Stomach (tissue), 9 donors: Measurements from ENCODE around the gene HPN. TPM values are rescaled to one million over a fixed set of nuclear protein-coding genes. Genes with fewer than 3 reads are reported as not detected.

ENCODE experiments used
- DNase-seq, 2 donors: peaks; one replicate each; pipeline versions ENCODE4 v3.0.0 to v3.0.0-alpha.2; 2013 to 2019
- H3K27ac ChIP-seq, 5 donors: fragments of 200-600 bp in 4 of 5; sonication (generic) in 4 of 5; one replicate each; pipeline ENCODE4 v1.5.1; 2013 to 2019; ENCODE audit warnings: mild to moderate bottlenecking in 1 of 5, moderate library complexity in 1 of 5
- H3K27me3 ChIP-seq, 3 donors: fragments of 200-600 bp; sonication (generic); one replicate each; pipeline ENCODE4 v1.5.1; 2017 to 2019; ENCODE audit warnings: mixed run types in 1 of 3
- H3K36me3 ChIP-seq, 4 donors: fragments of 200-600 bp; sonication (generic); 1 replicate in 3 of 4; 2 replicates in 1 of 4; pipeline ENCODE4 v1.5.1; 2016 to 2019
- H3K4me1 ChIP-seq, 4 donors: fragments of 200-600 bp; sonication (generic); one replicate each; pipeline ENCODE4 v1.5.1; 2016 to 2019
- H3K4me3 ChIP-seq, 4 donors: fragments of 200-600 bp; sonication (generic) in 3 of 4; one replicate each; pipeline ENCODE4 v1.5.1; 2016 to 2019; ENCODE audit warnings: mild to moderate bottlenecking in 1 of 4
- H3K9me3 ChIP-seq, 4 donors: fragments of 200-600 bp; sonication (generic); one replicate each; pipeline ENCODE4 v1.5.1; 2016 to 2019
- EP300 ChIP-seq: sonication (generic); formaldehyde crosslinking; IDR thresholded peaks from one replicate; pipeline ENCODE4 v1.6.1; 2017; ENCODE audit warnings: antibody characterized with exemption
- POLR2A ChIP-seq, 4 donors: fragments of 450-650 bp; IDR thresholded peaks; one replicate each; pipeline ENCODE4 v1.6.1; 2016; ENCODE audit warnings: antibody characterized with exemption in 4 of 4, control low read depth in 2 of 4, mild to moderate bottlenecking in 1 of 4, moderate library complexity in 1 of 4
- POLR2AphosphoS5 ChIP-seq, 3 donors: sonication (generic); formaldehyde crosslinking; IDR thresholded peaks; one replicate each; pipeline ENCODE4 v1.6.1; 2016; ENCODE audit warnings: antibody characterized with exemption in 3 of 3
- WGBS, 5 donors: extraction: QIAGEN DNeasy Blood & Tissue Kit in 3 of 5; methylation state at CpG; one replicate each; pipeline versions ENCODE4 v1.1.5 to v1.1.7; 2013 to 2018; 5-methylcytosine and 5-hydroxymethylcytosine counted together
- intact Hi-C: fragments of 100-400 bp; cut with DNase I; formaldehyde crosslinking; loops from one replicate; pipeline ENCODE4 v1.15.1; 2023; ENCODE audit warnings: low total_unique reads
- polyA plus RNA-seq, 3 donors: library from polyadenylated mRNA; stranded (reverse); fragments of 200-250 nt; gene quantifications; one replicate each; pipeline ENCODE4 v1.2.3, GENCODE V29; 2013
- total RNA-seq, 5 donors: library from RNA; depleted of rRNA; stranded (reverse); fragments of >200 nt; gene quantifications; one replicate each; pipeline versions ENCODE4 v1.1.0 to v1.2.3, GENCODE V29; 2014 to 2016
- TF ChIP-seq, protein P1 (sequence below), 7 experiments: fragments of 450-650 bp in 4 of 7; fragments of 200-600 bp in 3 of 7; sonication (generic) in 3 of 7; IDR thresholded peaks; one replicate each; pipeline ENCODE4 v1.5.1; 2016 to 2019; ENCODE audit warnings: antibody characterized with exemption in 7 of 7, control low read depth in 2 of 7, mild to moderate bottlenecking in 1 of 7
- donor health status: healthy with polysubstance abuse.
- donor health status: Bipolar disorder and iron deficiency.
- donor health status: healthy.

HPN gene
- total and polyA plus RNA-seq, 8 donors: 14.7 to 45.2 (median 28.6) TPM; not detected in 1

DNA sequence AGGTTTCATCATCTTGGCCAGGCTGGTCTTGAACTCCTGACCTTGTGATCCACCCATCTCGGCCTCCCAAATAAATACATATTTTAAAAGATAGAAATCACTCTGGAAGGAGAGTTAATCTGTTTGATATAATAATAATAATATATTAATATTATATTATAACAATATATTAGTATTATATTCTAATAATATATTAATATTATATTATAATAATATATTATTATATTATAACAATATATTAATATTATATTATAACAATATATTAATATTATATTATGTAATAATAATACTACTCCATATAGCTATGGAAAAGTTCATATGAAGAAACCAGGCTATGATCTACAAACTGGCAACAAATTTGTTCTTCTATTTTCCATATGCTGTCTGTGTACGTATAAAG, 16.8 kb downstream of the HPN start:
- no peak overlapping the region for H3K27ac ChIP-seq
- peaks cover 0 to 25% (median 0%) of the 10 kb centered on the region in 3 donors for H3K27me3 ChIP-seq
- WGBS, 5 donors: 73 to 85% (median 83%) methylated on average over 2 of the region's 2 CpGs
- no peaks in the 10 kb centered on the region for H3K9me3 ChIP-seq
- DNase-seq: no peak
- TF ChIP-seq POLR2A (IDR thresholded peaks at IDR 0.05): no peak
- no peak for TF ChIP-seq POLR2AphosphoS5 (IDR thresholded peaks at IDR 0.05)
- no peak for TF ChIP-seq EP300
- TF ChIP-seq, protein P1, sequence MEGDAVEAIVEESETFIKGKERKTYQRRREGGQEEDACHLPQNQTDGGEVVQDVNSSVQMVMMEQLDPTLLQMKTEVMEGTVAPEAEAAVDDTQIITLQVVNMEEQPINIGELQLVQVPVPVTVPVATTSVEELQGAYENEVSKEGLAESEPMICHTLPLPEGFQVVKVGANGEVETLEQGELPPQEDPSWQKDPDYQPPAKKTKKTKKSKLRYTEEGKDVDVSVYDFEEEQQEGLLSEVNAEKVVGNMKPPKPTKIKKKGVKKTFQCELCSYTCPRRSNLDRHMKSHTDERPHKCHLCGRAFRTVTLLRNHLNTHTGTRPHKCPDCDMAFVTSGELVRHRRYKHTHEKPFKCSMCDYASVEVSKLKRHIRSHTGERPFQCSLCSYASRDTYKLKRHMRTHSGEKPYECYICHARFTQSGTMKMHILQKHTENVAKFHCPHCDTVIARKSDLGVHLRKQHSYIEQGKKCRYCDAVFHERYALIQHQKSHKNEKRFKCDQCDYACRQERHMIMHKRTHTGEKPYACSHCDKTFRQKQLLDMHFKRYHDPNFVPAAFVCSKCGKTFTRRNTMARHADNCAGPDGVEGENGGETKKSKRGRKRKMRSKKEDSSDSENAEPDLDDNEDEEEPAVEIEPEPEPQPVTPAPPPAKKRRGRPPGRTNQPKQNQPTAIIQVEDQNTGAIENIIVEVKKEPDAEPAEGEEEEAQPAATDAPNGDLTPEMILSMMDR (IDR thresholded peaks at IDR 0.05): no peak
- H3K4me1 ChIP-seq: no peaks in the 10 kb centered on the region
- H3K36me3 ChIP-seq: no peaks in the 10 kb centered on the region
- no peak overlapping the region for H3K4me3 ChIP-seq
- intact Hi-C loops: no loop called here

DNA sequence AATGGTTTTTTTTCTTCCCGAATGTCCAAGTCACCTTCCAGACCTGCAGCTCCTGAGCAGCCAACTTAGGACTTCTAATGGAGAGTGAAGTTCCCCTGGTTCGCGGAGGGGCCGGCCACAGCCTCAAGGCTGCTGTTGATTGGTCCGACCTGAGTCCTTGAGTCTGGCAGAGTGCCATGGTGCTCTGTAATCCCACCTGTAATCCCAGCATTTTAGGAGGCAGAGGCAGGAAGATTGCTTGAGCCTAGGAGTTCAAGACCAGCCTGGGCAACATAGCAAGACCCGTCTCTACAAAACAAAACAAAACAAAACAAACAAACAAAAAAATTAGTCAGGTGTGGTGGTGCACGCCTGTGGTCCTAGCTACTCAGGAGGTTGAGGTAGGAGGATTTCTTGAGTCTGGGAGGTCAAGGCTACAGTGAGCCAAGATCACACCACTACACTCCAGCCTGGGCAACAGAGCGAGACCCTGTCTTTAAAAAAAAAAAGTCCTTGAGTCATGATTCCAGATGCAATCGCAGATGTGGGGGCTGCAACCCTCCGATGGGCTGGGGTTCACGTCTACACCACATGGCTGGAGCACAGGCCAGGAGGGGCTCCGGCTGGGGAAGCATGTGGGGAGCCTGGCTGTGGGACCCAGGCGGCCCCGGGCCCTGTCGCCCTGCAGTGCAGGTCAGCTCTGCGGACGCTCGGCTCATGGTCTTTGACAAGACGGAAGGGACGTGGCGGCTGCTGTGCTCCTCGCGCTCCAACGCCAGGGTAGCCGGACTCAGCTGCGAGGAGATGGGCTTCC, 17.7 kb downstream of the HPN start:
- intact Hi-C loops: no loop called here
- no peaks in the 10 kb centered on the region for H3K36me3 ChIP-seq
- H3K27me3 ChIP-seq: peaks cover 0 to 25% (median 0%) of the 10 kb centered on the region in 3 donors
- no peak for DNase-seq
- H3K27ac ChIP-seq: no peak overlapping the region
- no peak overlapping the region for H3K4me3 ChIP-seq
- no peaks in the 10 kb centered on the region for H3K9me3 ChIP-seq
- H3K4me1 ChIP-seq: no peaks in the 10 kb centered on the region
- TF ChIP-seq, protein P1 (IDR thresholded peaks at IDR 0.05): no peak
- TF ChIP-seq POLR2A (IDR thresholded peaks at IDR 0.05): no peak
- no peak for TF ChIP-seq POLR2AphosphoS5 (IDR thresholded peaks at IDR 0.05)
- no peak for TF ChIP-seq EP300
- WGBS, 5 donors: 87 to 93% (median 91%) methylated on average over 26 of the region's 26 CpGs

DNA sequence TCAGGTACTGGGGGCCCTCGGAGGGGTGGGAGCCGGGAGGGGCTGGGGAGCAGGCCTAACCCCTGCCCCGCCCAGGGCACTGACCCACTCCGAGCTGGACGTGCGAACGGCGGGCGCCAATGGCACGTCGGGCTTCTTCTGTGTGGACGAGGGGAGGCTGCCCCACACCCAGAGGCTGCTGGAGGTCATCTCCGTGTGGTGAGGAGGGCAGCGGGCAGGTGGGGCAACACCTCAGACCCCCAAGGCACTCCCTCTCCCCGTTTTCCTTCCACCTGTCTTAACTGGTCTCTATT, 18.2 kb downstream of the HPN start:
- H3K4me1 ChIP-seq: no peaks in the 10 kb centered on the region
- H3K9me3 ChIP-seq: no peaks in the 10 kb centered on the region
- WGBS, 5 donors: 76 to 87% (median 83%) methylated on average over 12 to 15 of the region's 15 CpGs
- H3K27me3 ChIP-seq: peaks cover 0 to 22% (median 0%) of the 10 kb centered on the region in 3 donors
- no peak for DNase-seq
- no peak overlapping the region for H3K4me3 ChIP-seq
- intact Hi-C loops: no loop called here
- no peak overlapping the region for H3K27ac ChIP-seq
- TF ChIP-seq POLR2AphosphoS5 (IDR thresholded peaks at IDR 0.05): no peak
- H3K36me3 ChIP-seq: no peaks in the 10 kb centered on the region

DNA sequence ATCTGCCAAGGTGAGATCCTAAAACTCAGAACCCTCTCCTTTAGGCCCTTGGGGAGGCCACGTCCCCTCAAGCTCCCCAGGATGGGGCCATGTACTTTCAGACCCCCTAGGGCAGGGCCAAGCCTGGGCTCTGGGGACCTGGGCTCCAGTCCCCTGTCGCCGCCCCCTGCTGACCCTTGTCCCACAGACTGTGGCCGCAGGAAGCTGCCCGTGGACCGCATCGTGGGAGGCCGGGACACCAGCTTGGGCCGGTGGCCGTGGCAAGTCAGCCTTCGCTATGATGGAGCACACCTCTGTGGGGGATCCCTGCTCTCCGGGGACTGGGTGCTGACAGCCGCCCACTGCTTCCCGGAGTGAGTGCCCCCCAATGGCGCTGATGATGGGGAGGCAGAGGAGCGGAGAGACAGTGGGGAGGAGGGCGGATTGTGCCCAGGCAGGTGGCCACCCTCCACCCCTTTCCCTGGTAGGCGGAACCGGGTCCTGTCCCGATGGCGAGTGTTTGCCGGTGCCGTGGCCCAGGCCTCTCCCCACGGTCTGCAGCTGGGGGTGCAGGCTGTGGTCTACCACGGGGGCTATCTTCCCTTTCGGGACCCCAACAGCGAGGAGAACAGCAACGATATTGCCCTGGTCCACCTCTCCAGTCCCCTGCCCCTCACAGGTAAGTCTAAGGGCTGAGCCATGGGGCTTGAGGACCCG, 18.8 kb downstream of the HPN start:
- DNase-seq: no peak
- 90 to 95% (median 93%) methylated on average over 16 to 29 of the region's 29 CpGs for WGBS, 5 donors
- no peaks in the 10 kb centered on the region for H3K4me1 ChIP-seq
- peaks cover 0 to 20% (median 0%) of the 10 kb centered on the region in 3 donors for H3K27me3 ChIP-seq
- no peak overlapping the region for H3K4me3 ChIP-seq
- H3K27ac ChIP-seq: no peak overlapping the region
- H3K36me3 ChIP-seq: no peaks in the 10 kb centered on the region
- intact Hi-C loops: no loop called here
- no peak for TF ChIP-seq POLR2AphosphoS5 (IDR thresholded peaks at IDR 0.05)
- TF ChIP-seq, protein P1 (IDR thresholded peaks at IDR 0.05): no peak
- no peaks in the 10 kb centered on the region for H3K9me3 ChIP-seq
